Uterus (tissue), 4 donors: Measurements from ENCODE around the gene OMD. TPM values are rescaled to one million over a fixed set of nuclear protein-coding genes. Genes with fewer than 3 reads are reported as not detected.

Experiments used
- DNase-seq, 2 donors: peaks; one replicate each; pipeline ENCODE4 v3.0.0-alpha.2; 2019 to 2020
- H3K27ac ChIP-seq, 2 donors: fragments of 200-600 bp; sonication (generic); 1 replicate in 1 of 2; 2 replicates in 1 of 2; pipeline ENCODE4 v1.5.1; 2016 to 2018
- H3K27me3 ChIP-seq, 2 donors: fragments of 200-600 bp; sonication (generic); one replicate each; pipeline ENCODE4 v1.5.1; 2018 to 2019; ENCODE audit warnings: control low read depth in 1 of 2
- H3K36me3 ChIP-seq, 2 donors: fragments of 200-600 bp; sonication (generic); one replicate each; pipeline ENCODE4 v1.5.1; 2019; ENCODE audit warnings: control low read depth in 1 of 2
- H3K4me1 ChIP-seq, 2 donors: fragments of 200-600 bp; sonication (generic); one replicate each; pipeline ENCODE4 v1.5.1; 2018 to 2019; ENCODE audit warnings: control low read depth in 1 of 2
- H3K4me3 ChIP-seq, 2 donors: fragments of 200-600 bp; sonication (generic); 1 replicate in 1 of 2; 2 replicates in 1 of 2; pipeline ENCODE4 v1.5.1; 2018 to 2019; ENCODE audit warnings: mild to moderate bottlenecking in 1 of 2
- H3K9me3 ChIP-seq, 2 donors: fragments of 200-600 bp; sonication (generic); one replicate each; pipeline ENCODE4 v1.5.1; 2019; ENCODE audit warnings: control low read depth in 1 of 2
- POLR2A ChIP-seq, 2 donors: fragments of 450-650 bp; IDR thresholded peaks; one replicate each; pipeline ENCODE4 v1.6.1; 2016; ENCODE audit warnings: antibody characterized with exemption in 2 of 2, mild to moderate bottlenecking in 1 of 2, moderate library complexity in 1 of 2
- intact Hi-C: fragments of 100-400 bp; cut with DNase I; formaldehyde crosslinking; loops from one replicate; pipeline ENCODE4 v1.15.1; 2023; ENCODE audit warnings: low total_unique reads
- total RNA-seq, 4 donors: library from RNA; depleted of rRNA in 3 of 4; stranded (reverse); fragments of >200 nt in 3 of 4; gene quantifications; one replicate each; pipeline versions ENCODE4 v1.1.0 to v1.2.4, GENCODE V29; 2014 to 2023
- TF ChIP-seq, protein P1 (sequence below), 4 experiments: fragments of 200-600 bp in 2 of 4; fragments of 450-650 bp in 2 of 4; sonication (generic) in 2 of 4; IDR thresholded peaks; one replicate each; pipeline ENCODE4 v1.5.1; 2016 to 2019; ENCODE audit warnings: antibody characterized with exemption in 4 of 4, mild to moderate bottlenecking in 2 of 4, moderate library complexity in 1 of 4
- donor health status: DM: yes; HTN: yes; CAD: no.

The OMD gene
- total RNA-seq, 4 donors from 2014 or later = 8.5 to 24.4 (median 11.1) TPM

DNA sequence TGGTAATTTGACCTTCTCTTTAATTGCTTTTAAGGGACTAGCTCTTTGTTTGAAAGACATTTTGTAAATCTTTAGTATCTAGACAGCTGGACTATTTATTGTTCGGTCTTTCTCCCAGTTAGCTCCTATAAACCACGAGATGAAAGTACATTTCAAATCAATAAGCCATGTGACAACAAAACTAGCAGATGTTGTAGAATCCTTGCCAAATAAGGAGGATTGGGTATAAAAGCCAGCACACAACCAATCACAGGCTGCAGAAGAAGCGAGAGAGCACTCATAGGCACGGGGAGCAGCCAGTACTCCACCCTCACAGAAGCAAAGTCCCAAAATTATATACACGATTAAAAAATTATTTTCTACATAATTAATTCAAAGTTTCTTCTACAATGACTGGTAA, 8.1 kb upstream of the OMD start:
- DNase-seq = no peak
- no peaks in the 10 kb centered on the region for H3K36me3 ChIP-seq
- intact Hi-C loops = no loop called here
- peak overlapping the region; percentile 70 to 84 for H3K27ac ChIP-seq
- H3K27me3 ChIP-seq = no peaks in the 10 kb centered on the region
- TF ChIP-seq POLR2A (IDR thresholded peaks at IDR 0.05) = no peak
- TF ChIP-seq, protein P1, sequence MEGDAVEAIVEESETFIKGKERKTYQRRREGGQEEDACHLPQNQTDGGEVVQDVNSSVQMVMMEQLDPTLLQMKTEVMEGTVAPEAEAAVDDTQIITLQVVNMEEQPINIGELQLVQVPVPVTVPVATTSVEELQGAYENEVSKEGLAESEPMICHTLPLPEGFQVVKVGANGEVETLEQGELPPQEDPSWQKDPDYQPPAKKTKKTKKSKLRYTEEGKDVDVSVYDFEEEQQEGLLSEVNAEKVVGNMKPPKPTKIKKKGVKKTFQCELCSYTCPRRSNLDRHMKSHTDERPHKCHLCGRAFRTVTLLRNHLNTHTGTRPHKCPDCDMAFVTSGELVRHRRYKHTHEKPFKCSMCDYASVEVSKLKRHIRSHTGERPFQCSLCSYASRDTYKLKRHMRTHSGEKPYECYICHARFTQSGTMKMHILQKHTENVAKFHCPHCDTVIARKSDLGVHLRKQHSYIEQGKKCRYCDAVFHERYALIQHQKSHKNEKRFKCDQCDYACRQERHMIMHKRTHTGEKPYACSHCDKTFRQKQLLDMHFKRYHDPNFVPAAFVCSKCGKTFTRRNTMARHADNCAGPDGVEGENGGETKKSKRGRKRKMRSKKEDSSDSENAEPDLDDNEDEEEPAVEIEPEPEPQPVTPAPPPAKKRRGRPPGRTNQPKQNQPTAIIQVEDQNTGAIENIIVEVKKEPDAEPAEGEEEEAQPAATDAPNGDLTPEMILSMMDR (IDR thresholded peaks at IDR 0.05) = no peak
- no peak overlapping the region for H3K4me3 ChIP-seq
- no peaks in the 10 kb centered on the region for H3K9me3 ChIP-seq
- no peaks in the 10 kb centered on the region for H3K4me1 ChIP-seq

DNA sequence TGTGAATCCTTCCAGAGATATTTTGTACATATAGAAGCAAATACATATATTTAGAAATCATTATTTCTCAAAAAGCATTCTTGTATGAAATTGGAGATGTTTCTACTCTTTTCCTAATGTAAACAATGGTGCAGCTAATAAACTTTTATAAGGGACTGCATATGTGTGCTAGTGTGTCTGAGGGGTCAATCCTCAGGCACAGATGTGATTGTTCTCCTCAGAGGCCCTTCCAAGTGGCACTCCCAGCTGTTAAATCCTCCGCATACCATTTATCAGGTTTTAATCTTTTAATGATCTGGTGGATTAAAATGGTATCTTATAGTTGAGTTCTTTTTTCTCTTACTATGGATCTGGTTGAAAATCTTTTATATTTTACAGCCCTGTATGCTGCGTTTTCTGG, 5.6 kb upstream of the OMD start:
- Histone ChIP-seq H3K27ac (no peak overlapping the region), H3K9me3 (no peaks in the 10 kb centered on the region), H3K36me3 (no peaks in the 10 kb centered on the region), H3K4me1 (peaks cover 0 to 9% of the 10 kb centered on the region in 2 donors), H3K4me3 (no peak overlapping the region), H3K27me3 (no peaks in the 10 kb centered on the region)
- DNase-seq = no peak
- intact Hi-C loops = no loop called here
- TF ChIP-seq, protein P1 (IDR thresholded peaks at IDR 0.05) = no peak
- no peak for TF ChIP-seq POLR2A (IDR thresholded peaks at IDR 0.05)

- peak overlapping the region; percentile 73 to 79 for H3K27ac ChIP-seq
- DNase-seq = no peak
- H3K9me3 ChIP-seq = no peaks in the 10 kb centered on the region
- H3K4me1 ChIP-seq = peaks cover 0 to 9% of the 10 kb centered on the region in 2 donors
- H3K36me3 ChIP-seq = no peaks in the 10 kb centered on the region
- TF ChIP-seq, protein P1 (IDR thresholded peaks at IDR 0.05) = no peak
- no peak for TF ChIP-seq POLR2A (IDR thresholded peaks at IDR 0.05)
- intact Hi-C loops = no loop called here
- no peak overlapping the region for H3K4me3 ChIP-seq
- H3K27me3 ChIP-seq = no peaks in the 10 kb centered on the region
These were observed 2.4 kb upstream of the OMD start for GRCh38 chr9:92426501-92427145.

DNA sequence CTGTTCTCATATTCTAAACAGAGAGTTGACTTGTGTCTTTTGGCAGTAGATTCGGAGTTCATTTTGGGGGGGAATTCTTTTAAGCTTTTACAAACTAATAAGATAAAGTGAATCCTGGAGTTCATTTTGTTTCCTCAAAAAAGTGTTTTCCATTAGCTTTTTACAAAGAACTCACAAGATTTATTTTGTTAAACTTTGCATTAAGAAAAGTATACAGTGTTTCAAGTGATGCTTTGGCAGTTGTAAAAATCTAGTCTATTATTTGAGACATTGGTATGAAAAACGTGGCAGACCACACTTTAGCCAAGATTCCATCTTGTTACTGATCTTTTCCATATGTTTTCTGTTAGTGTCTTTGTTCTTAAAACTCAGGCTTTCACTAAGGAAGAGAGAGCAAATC, 1.2 kb upstream of the OMD start:
- no peak for DNase-seq
- intact Hi-C loops = no loop called here
- H3K27ac ChIP-seq = peak overlapping the region; percentile 73 to 79

GRCh38 chr9:92423612-92424011, 659 bp downstream of the OMD start:
- peaks cover 0 to 9% of the 10 kb centered on the region in 2 donors for H3K4me1 ChIP-seq
- H3K9me3 ChIP-seq = no peaks in the 10 kb centered on the region
- no peak for DNase-seq
- peak overlapping the region; percentile 73 to 79 for H3K27ac ChIP-seq
- TF ChIP-seq, protein P1 (IDR thresholded peaks at IDR 0.05) = no peak
- TF ChIP-seq POLR2A (IDR thresholded peaks at IDR 0.05) = no peak
- H3K27me3 ChIP-seq = no peaks in the 10 kb centered on the region
- H3K36me3 ChIP-seq = no peaks in the 10 kb centered on the region
- intact Hi-C loops = no loop called here
- peak overlapping the region; percentile 8 to 12 for H3K4me3 ChIP-seq

More for the DNA sequence above, 1.2 kb upstream of the OMD start:
- peaks cover 0 to 9% of the 10 kb centered on the region in 2 donors for H3K4me1 ChIP-seq
- no peak overlapping the region for H3K4me3 ChIP-seq
- TF ChIP-seq, protein P1 (IDR thresholded peaks at IDR 0.05) = no peak
- TF ChIP-seq POLR2A (IDR thresholded peaks at IDR 0.05) = no peak
- no peaks in the 10 kb centered on the region for H3K36me3 ChIP-seq
- no peaks in the 10 kb centered on the region for H3K9me3 ChIP-seq
- H3K27me3 ChIP-seq = no peaks in the 10 kb centered on the region
